Neutrophil (primary cell): ENCODE measurements around the gene C1GALT1C1.
"Not testable (repeated sequence)": the region's sequence is repeated elsewhere in the genome, so short reads cannot be mapped to it uniquely, and the experiment has no call there.

Source experiments
- H3K27ac ChIP-seq: fragments of 200-600 bp; sonication (generic); 2 replicates; pipeline ENCODE4 v1.5.1; 2016; ENCODE audit warnings: mild to moderate bottlenecking, moderate library complexity
- H3K27me3 ChIP-seq: fragments of 200-600 bp; sonication (generic); 2 replicates; pipeline ENCODE4 v1.6.0; 2016; ENCODE audit warnings: mild to moderate bottlenecking
- H3K36me3 ChIP-seq: fragments of 200-600 bp; sonication (generic); 2 replicates; pipeline ENCODE4 v1.5.1; 2017
- H3K4me1 ChIP-seq, 2 experiments: fragments of 200-600 bp in 1 of 2; sonication (generic) in 1 of 2; 1 replicate in 1 of 2; 2 replicates in 1 of 2; pipeline versions ENCODE4 v1.5.1 to v1.6.1; 2013 to 2016; ENCODE audit warnings: low read depth in 1 of 2, low read length in 1 of 2, mild to moderate bottlenecking in 1 of 2, moderate library complexity in 1 of 2; ENCODE audit not compliant: control insufficient read depth in 1 of 2, insufficient read depth in 1 of 2
- H3K4me3 ChIP-seq, 2 experiments: fragments of 200-600 bp in 1 of 2; sonication (generic) in 1 of 2; 1 replicate in 1 of 2; 2 replicates in 1 of 2; pipeline ENCODE4 v1.5.1; 2013 to 2016; ENCODE audit warnings: low read depth in 1 of 2, low read length in 1 of 2, mild to moderate bottlenecking in 1 of 2, moderate library complexity in 1 of 2
- H3K9me3 ChIP-seq: fragments of 200-600 bp; sonication (generic); 2 replicates; pipeline ENCODE4 v1.5.1; 2016
- TF ChIP-seq, protein P1 (sequence below): fragments of 200-600 bp; sonication (generic); IDR thresholded peaks from 2 replicates; pipeline ENCODE4 v1.5.1; 2016; ENCODE audit warnings: antibody characterized with exemption

C1GALT1C1 gene

DNA sequence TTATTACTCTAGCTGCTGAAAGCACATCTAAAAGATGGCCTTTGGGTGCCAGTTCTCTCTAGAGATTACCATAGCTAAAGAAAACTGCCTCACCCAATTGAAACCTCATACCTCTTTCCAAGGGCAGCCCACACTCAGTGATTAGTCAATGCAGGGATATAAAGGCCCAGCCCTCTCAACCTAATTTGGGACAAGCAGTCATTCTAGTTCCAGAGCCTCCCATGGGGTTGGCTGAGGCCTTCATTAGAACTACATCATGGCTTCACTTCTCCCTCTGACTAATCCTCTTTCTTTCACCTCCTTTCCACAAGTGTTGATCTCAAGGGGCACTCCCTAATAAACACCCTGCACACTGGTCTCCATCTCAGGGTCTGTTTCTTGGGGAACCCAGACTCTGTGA, 38.5 kb upstream of the C1GALT1C1 start:
- Histone ChIP-seq H3K36me3 (no peaks in the 10 kb centered on the region), H3K27me3 (no peaks in the 10 kb centered on the region), H3K9me3 (no peaks in the 10 kb centered on the region), H3K4me3 (no peak overlapping the region), H3K4me1 (no peaks in the 10 kb centered on the region), H3K27ac (no peak overlapping the region)
- TF ChIP-seq, protein P1, sequence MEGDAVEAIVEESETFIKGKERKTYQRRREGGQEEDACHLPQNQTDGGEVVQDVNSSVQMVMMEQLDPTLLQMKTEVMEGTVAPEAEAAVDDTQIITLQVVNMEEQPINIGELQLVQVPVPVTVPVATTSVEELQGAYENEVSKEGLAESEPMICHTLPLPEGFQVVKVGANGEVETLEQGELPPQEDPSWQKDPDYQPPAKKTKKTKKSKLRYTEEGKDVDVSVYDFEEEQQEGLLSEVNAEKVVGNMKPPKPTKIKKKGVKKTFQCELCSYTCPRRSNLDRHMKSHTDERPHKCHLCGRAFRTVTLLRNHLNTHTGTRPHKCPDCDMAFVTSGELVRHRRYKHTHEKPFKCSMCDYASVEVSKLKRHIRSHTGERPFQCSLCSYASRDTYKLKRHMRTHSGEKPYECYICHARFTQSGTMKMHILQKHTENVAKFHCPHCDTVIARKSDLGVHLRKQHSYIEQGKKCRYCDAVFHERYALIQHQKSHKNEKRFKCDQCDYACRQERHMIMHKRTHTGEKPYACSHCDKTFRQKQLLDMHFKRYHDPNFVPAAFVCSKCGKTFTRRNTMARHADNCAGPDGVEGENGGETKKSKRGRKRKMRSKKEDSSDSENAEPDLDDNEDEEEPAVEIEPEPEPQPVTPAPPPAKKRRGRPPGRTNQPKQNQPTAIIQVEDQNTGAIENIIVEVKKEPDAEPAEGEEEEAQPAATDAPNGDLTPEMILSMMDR = no peak

DNA sequence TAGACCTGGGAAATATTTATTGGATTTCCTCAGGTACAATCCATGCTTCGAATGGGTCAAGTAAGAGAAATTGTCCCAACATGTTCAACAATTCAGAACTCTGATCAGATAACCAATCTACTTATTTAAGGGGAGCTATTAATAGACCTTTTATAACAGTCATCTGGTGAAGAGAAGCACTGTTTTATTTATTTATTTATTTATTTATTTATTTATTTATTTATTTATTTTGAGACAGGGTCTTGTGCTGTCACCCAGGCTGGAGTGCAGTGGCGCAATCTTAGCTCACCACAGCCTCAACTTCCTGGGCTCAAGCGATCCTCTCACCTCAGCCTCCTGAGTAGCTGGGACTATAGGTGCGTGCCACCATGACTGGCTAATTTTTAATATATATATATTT, 34.7 kb upstream of the C1GALT1C1 start:
- not testable (repeated sequence) for H3K36me3 ChIP-seq, H3K4me1 ChIP-seq, H3K27ac ChIP-seq, H3K9me3 ChIP-seq, H3K27me3 ChIP-seq, H3K4me3 ChIP-seq

DNA sequence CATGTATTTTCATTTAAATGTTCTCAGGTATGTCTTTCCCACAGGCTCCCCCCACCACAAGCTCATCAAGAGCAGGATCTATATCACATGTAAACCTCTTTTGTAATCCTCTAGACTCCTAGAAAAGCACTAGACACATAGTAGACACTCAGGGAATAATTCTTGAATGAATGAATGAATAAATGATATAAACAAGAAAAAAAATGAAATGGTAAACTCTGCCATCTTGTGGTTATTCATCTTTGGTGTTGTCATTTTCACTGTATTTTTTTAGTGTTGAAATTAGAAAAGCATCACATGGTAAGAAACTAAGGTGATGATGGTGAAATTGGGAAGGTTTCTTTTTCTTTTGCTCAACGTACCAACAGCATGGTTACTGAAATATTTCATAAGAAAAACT, 34.2 kb upstream of the C1GALT1C1 start:
- H3K4me3 ChIP-seq = no peak overlapping the region
- no peak overlapping the region for H3K27ac ChIP-seq
- no peaks in the 10 kb centered on the region for H3K27me3 ChIP-seq
- TF ChIP-seq, protein P1 = no peak
- no peaks in the 10 kb centered on the region for H3K36me3 ChIP-seq
- H3K9me3 ChIP-seq = no peaks in the 10 kb centered on the region
- H3K4me1 ChIP-seq = no peaks in the 10 kb centered on the region

DNA sequence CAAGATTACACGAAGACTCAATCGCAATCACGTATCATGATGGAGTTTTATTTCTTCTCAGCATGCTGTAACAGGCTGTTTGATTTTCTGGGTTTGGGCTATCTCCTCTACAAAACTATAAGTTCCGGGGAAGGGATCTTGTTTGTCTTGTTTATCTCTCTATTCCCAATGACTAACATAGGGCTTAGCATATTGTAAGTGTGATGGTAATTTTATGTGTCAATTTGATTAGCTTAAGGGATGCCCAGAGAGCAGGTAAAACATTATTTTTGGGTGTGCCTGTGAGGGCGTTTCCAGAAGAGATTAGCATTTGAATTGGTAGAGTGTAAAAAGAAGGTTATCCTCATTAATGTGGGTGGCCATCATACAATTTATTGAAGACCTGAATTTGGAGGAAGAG, 32.8 kb upstream of the C1GALT1C1 start:
- Histone ChIP-seq H3K36me3 (no peaks in the 10 kb centered on the region), H3K9me3 (no peaks in the 10 kb centered on the region), H3K4me3 (no peak overlapping the region), H3K4me1 (no peaks in the 10 kb centered on the region), H3K27me3 (no peaks in the 10 kb centered on the region), H3K27ac (no peak overlapping the region)
- TF ChIP-seq, protein P1 = no peak

DNA sequence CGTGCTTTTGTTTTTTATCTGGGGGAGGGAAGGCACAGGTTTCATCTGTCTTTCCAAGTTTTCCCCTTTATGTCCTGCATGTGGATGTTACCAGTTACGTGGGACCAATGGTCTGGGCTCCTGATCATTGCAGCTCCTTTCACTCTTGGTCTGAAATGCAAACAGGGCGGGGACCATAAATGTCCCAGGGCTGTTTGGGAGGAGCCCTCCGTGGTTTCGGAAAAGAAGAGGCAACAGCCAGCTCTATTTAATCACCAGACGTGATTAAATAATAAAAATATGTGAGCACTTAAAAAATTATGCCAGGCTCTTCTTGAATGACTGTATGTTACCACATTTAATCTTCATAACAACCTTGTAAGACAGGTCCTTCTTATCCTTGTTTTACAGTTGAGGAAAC, 30.8 kb upstream of the C1GALT1C1 start:
- TF ChIP-seq, protein P1 = no peak
- no peaks in the 10 kb centered on the region for H3K27me3 ChIP-seq
- no peak overlapping the region for H3K27ac ChIP-seq
- H3K4me1 ChIP-seq = no peaks in the 10 kb centered on the region
- H3K36me3 ChIP-seq = no peaks in the 10 kb centered on the region
- no peaks in the 10 kb centered on the region for H3K9me3 ChIP-seq
- no peak overlapping the region for H3K4me3 ChIP-seq

DNA sequence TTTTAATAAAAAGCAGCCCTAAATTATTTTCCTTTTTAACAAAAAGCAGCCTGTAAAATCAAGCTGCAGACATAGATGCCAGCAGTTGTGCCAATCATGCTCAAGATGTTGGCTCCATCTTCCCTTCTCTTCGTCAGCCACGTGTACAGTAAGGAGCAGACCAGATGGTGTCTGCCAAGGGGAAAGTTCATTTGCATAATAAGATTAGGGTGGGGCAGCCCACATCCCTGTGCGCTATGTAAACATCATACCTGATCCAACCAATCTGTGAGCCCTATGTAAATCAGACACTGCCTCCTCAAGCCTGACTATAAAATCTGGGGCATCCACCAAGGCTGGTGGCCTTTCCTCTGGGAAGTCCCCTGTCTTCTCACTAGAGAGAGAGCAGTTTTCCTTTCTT, 23.1 kb upstream of the C1GALT1C1 start:
- Histone ChIP-seq H3K27ac (no peak overlapping the region), H3K4me1 (no peaks in the 10 kb centered on the region), H3K4me3 (no peak overlapping the region), H3K36me3 (no peaks in the 10 kb centered on the region), H3K9me3 (no peaks in the 10 kb centered on the region), H3K27me3 (no peaks in the 10 kb centered on the region)
- TF ChIP-seq, protein P1 = no peak

DNA sequence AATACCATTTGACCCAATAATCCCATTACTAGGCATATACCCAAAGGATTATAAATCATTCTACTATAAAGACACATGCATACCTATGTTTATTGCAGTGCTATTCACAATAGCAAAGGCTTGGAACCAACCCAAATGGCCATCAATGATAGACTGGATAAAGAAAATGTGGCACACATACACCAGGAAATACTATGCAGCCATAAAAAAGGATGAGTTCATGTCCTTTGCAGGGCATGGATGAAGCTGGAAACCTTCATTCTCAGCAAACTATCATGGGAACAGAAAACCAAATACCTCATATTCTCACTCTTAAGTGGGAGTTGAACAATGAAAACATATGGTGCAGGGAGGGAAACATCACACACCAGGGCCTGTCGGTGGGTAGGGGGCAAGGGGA, 22.4 kb upstream of the C1GALT1C1 start:
- H3K4me1 ChIP-seq, H3K4me3 ChIP-seq, H3K27me3 ChIP-seq, H3K9me3 ChIP-seq, H3K36me3 ChIP-seq, H3K27ac ChIP-seq: not testable (repeated sequence)
